MM.1S (cell line): ENCODE data around the gene FAM216B.

Experiments used
- CTCF ChIP-seq: fragments of 300-600 bp; sonication (generic); IDR thresholded peaks from 2 replicates; pipeline ENCODE4 v1.5.1; 2016; ENCODE audit warnings: antibody characterized with exemption, low read length, mixed read lengths
- EZH2 ChIP-seq: fragments of 300-600 bp; sonication (generic); optimal IDR thresholded peaks from 2 replicates; pipeline ENCODE3; 2017; ENCODE audit warnings: low read depth, mild to moderate bottlenecking, antibody characterized with exemption, low read length, mixed read lengths
- EZH2phosphoT487 ChIP-seq: fragments of 300-600 bp; sonication (generic); IDR thresholded peaks from 2 replicates; pipeline ENCODE4 v1.6.1; 2018; ENCODE audit warnings: antibody characterized with exemption, low read length

- TF ChIP-seq CTCF (no peak), EZH2phosphoT487 (no peak), EZH2 (no peak)
Observed at GRCh38 chr13:42758515-42758914, 22.9 kb upstream of the FAM216B start.
